WTC11 (cell line): Measurements from ENCODE around the gene SREBF1. TPM values are rescaled to one million over a fixed set of nuclear protein-coding genes. Genes with fewer than 3 reads are reported as not detected.
A peak's percentile ranks its signal among the peaks of the same experiment; 100 is the strongest.

ENCODE experiments used
- ATAC-seq: fragments of 200-7000 bp; cut with Tn5 transposase; 2 replicates; pipeline ENCODE4 v1.10.0; 2021; ENCODE audit warnings: mild to moderate bottlenecking, moderate library complexity
- CTCF ChIA-PET: fragments of 300-600 bp; sonication (Branson Sonifier 250); formaldehyde crosslinking; loops from one replicate; lab custom pipeline; 2021; ENCODE audit warnings: antibody characterized with exemption; lab: Charles Lee
- POLR2A ChIA-PET: fragments of 350-600 bp; sonication (Branson Sonifier 250); formaldehyde crosslinking; loops from one replicate; lab custom pipeline; 2021; ENCODE audit warnings: antibody characterized with exemption; lab: Charles Lee
- DNase-seq: peaks from one replicate; pipeline ENCODE4 v3.0.0; 2021; ENCODE audit warnings: low spot score
- H3K27ac Mint-ChIP-seq: 2 replicates; pipeline ENCODE4 v1.8.0; 2021; ENCODE audit warnings: mixed read lengths
- H3K27me3 Mint-ChIP-seq: 2 replicates; pipeline ENCODE4 v1.8.0; 2021; ENCODE audit warnings: low read depth, mild to moderate bottlenecking, moderate library complexity, mixed read lengths
- H3K36me3 Mint-ChIP-seq: 2 replicates; pipeline ENCODE4 v1.8.0; 2021; ENCODE audit warnings: mixed read lengths
- H3K4me1 Mint-ChIP-seq: 2 replicates; pipeline ENCODE4 v1.8.0; 2022; ENCODE audit warnings: mixed read lengths
- H3K4me3 Mint-ChIP-seq: 2 replicates; pipeline ENCODE4 v1.8.0; 2021; ENCODE audit warnings: mild to moderate bottlenecking, moderate library complexity, mixed read lengths
- H3K9me3 Mint-ChIP-seq: 2 replicates; pipeline ENCODE4 v1.8.0; 2021; ENCODE audit warnings: mixed read lengths
- CBFB ChIP-seq: sonication (generic); formaldehyde crosslinking; IDR thresholded peaks from 2 replicates; pipeline ENCODE4 v1.8.1; 2022; ENCODE audit warnings: mild to moderate bottlenecking, low read depth, missing genetic modification reagents
- CREM ChIP-seq: sonication (generic); formaldehyde crosslinking; IDR thresholded peaks from 2 replicates; pipeline ENCODE4 v1.8.1; 2022; ENCODE audit warnings: mild to moderate bottlenecking, missing genetic modification reagents, moderate library complexity
- EMX1 ChIP-seq: fragments of 250-450 bp; sonication (Bioruptor Pico); IDR thresholded peaks from 2 replicates; pipeline ENCODE4 v1.8.0; 2021; ENCODE audit warnings: mild to moderate bottlenecking
- ETV6 ChIP-seq: sonication (generic); formaldehyde crosslinking; IDR thresholded peaks from 2 replicates; pipeline ENCODE4 v1.8.1; 2022; ENCODE audit warnings: mild to moderate bottlenecking, missing genetic modification reagents
- GABPB1 ChIP-seq: sonication (generic); formaldehyde crosslinking; IDR thresholded peaks from 2 replicates; pipeline ENCODE4 v1.8.1; 2023; ENCODE audit warnings: mild to moderate bottlenecking, missing genetic modification reagents
- JAZF1 ChIP-seq: fragments of 250-450 bp; sonication (Bioruptor Pico); IDR thresholded peaks from 2 replicates; pipeline ENCODE4 v1.9.0; 2021; ENCODE audit warnings: moderate library complexity, mild to moderate bottlenecking, inconsistent platforms
- JUN ChIP-seq: sonication (generic); formaldehyde crosslinking; IDR thresholded peaks from 2 replicates; pipeline ENCODE4 v1.8.0; 2023; ENCODE audit warnings: mild to moderate bottlenecking, missing genetic modification reagents
- NR3C1 ChIP-seq: sonication (generic); formaldehyde crosslinking; conservative IDR thresholded peaks from 2 replicates; pipeline ENCODE4 v1.8.1; 2023; ENCODE audit warnings: low read depth, mild to moderate bottlenecking, missing genetic modification reagents
- RORB ChIP-seq: fragments of 250-450 bp; sonication (Bioruptor Pico); IDR thresholded peaks from 2 replicates; pipeline ENCODE4 v1.9.0; 2021; ENCODE audit warnings: mild to moderate bottlenecking
- ZNF138 ChIP-seq: sonication (generic); formaldehyde crosslinking; conservative IDR thresholded peaks from 2 replicates; pipeline ENCODE4 v1.8.1; 2022; ENCODE audit warnings: mild to moderate bottlenecking, moderate library complexity, missing genetic modification reagents
- ZNF423 ChIP-seq: fragments of 250-450 bp; sonication (Bioruptor Pico); IDR thresholded peaks from 2 replicates; pipeline ENCODE4 v2.1.2; 2022; ENCODE audit warnings: mild to moderate bottlenecking, moderate library complexity
- ZNF671 ChIP-seq: fragments of 250-450 bp; sonication (Bioruptor Pico); IDR thresholded peaks from 2 replicates; pipeline ENCODE4 v1.8.0; 2021; ENCODE audit warnings: mild to moderate bottlenecking
- total RNA-seq: library from RNA; stranded (reverse); gene quantifications from 3 replicates; pipeline ENCODE4 v1.2.3, GENCODE V29; 2021
- TF ChIP-seq, protein P1 (sequence below): sonication (generic); formaldehyde crosslinking; IDR thresholded peaks from 2 replicates; pipeline ENCODE4 v1.8.1; 2023; ENCODE audit warnings: mild to moderate bottlenecking, missing genetic modification reagents
- TF ChIP-seq, protein P2 (sequence below): fragments of 200-600 bp; IDR thresholded peaks from 2 replicates; pipeline ENCODE4 v1.8.0; 2022; ENCODE audit warnings: antibody characterized with exemption
- TF ChIP-seq, protein P3 (sequence below): sonication (generic); formaldehyde crosslinking; IDR thresholded peaks from 2 replicates; pipeline ENCODE4 v1.8.0; 2023; ENCODE audit warnings: missing genetic modification reagents, mild to moderate bottlenecking, borderline replicate concordance
- TF ChIP-seq, protein P4 (sequence below): sonication (generic); formaldehyde crosslinking; IDR thresholded peaks from 2 replicates; pipeline ENCODE4 v1.8.1; 2023; ENCODE audit warnings: mild to moderate bottlenecking, missing genetic modification reagents, moderate library complexity
- TF ChIP-seq, protein P5 (sequence below): sonication (generic); formaldehyde crosslinking; IDR thresholded peaks from 2 replicates; pipeline ENCODE4 v1.8.1; 2022; ENCODE audit warnings: low read depth, missing genetic modification reagents, borderline replicate concordance
- TF ChIP-seq, protein P6 (sequence below): sonication (generic); formaldehyde crosslinking; IDR thresholded peaks from 2 replicates; pipeline ENCODE4 v1.8.1; 2023; ENCODE audit warnings: mild to moderate bottlenecking, missing genetic modification reagents, moderate library complexity

The SREBF1 gene
- total RNA-seq, 1 experiment from 2014 or later = 93.7 TPM

DNA sequence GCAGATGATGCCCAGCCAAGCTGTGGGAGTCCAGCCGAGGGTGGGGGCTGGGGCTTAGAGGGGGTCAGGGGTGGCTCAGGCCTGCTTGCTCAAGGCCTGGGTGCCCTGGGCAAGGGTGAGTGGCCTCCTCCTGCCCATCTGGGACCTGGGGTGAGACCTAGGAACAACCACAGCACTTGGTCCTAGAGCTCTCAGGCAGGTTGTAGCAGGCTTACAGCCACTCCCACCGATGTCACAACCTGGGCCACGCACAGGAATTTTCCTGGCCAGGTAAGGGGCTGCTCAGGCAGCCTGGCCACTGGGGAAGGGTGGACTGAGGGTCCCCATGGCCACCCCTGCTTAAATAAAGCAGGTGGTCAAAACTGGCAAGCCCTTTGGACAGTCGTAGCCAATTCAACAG lies 6.3 kb upstream of the SREBF1 start (continued):
- TF ChIP-seq, protein P1, sequence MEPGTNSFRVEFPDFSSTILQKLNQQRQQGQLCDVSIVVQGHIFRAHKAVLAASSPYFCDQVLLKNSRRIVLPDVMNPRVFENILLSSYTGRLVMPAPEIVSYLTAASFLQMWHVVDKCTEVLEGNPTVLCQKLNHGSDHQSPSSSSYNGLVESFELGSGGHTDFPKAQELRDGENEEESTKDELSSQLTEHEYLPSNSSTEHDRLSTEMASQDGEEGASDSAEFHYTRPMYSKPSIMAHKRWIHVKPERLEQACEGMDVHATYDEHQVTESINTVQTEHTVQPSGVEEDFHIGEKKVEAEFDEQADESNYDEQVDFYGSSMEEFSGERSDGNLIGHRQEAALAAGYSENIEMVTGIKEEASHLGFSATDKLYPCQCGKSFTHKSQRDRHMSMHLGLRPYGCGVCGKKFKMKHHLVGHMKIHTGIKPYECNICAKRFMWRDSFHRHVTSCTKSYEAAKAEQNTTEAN = no peak
- no peak for TF ChIP-seq NR3C1 (CRISPR knock-in tag)

DNA sequence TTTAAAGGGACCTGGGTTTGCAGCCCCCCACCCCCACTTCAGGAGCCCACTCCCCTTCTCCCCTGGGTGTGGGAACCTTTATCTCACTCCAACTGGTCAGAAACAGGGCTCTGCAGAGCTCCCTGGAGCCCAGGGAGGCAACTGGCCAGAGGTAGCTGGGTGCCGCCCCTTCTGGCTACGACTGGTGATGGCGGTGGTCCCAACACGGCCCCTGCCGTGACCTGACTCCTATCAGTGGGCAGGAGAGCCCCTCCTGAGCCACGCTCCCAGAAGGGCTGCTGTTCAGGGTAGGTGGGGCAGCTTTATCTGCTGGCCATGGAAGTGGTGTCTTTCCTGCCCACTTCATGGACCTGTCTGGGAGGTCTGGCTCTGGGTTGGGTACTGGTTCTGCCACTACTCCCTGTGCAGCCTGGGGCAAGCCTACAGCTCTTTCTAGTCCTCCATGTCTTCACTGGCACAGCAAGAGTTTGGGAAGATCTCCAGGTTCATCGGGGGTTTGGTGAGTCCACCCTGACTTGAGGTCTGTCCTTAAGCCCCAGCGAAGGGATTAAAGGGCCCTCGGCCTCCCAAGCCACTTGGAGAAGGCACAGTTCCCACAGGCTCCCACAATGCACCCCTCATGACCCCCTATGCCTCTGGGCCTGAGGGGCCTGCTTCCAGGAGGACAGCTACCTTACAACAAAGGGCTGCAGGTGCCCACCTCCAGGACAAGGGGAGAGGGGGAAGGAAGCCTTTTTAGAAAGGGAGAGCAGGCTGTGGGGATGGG lies 5.5 kb upstream of the SREBF1 start:
- no peak for ATAC-seq
- POLR2A ChIA-PET = no interaction called here
- TF ChIP-seq, protein P2, sequence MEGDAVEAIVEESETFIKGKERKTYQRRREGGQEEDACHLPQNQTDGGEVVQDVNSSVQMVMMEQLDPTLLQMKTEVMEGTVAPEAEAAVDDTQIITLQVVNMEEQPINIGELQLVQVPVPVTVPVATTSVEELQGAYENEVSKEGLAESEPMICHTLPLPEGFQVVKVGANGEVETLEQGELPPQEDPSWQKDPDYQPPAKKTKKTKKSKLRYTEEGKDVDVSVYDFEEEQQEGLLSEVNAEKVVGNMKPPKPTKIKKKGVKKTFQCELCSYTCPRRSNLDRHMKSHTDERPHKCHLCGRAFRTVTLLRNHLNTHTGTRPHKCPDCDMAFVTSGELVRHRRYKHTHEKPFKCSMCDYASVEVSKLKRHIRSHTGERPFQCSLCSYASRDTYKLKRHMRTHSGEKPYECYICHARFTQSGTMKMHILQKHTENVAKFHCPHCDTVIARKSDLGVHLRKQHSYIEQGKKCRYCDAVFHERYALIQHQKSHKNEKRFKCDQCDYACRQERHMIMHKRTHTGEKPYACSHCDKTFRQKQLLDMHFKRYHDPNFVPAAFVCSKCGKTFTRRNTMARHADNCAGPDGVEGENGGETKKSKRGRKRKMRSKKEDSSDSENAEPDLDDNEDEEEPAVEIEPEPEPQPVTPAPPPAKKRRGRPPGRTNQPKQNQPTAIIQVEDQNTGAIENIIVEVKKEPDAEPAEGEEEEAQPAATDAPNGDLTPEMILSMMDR = no peak
- TF ChIP-seq JUN (CRISPR knock-in tag) (no peak), CREM (CRISPR knock-in tag) (no peak), ETV6 (CRISPR knock-in tag) (no peak), GABPB1 (CRISPR knock-in tag) (no peak), CBFB (CRISPR knock-in tag) (no peak), ZNF423 (CRISPR knock-in tag) (no peak), ZNF671 (CRISPR knock-in tag) (no peak), JAZF1 (CRISPR knock-in tag) (no peak), ZNF138 (no peak), EMX1 (CRISPR knock-in tag) (no peak), RORB (no peak)
- TF ChIP-seq, protein P3, sequence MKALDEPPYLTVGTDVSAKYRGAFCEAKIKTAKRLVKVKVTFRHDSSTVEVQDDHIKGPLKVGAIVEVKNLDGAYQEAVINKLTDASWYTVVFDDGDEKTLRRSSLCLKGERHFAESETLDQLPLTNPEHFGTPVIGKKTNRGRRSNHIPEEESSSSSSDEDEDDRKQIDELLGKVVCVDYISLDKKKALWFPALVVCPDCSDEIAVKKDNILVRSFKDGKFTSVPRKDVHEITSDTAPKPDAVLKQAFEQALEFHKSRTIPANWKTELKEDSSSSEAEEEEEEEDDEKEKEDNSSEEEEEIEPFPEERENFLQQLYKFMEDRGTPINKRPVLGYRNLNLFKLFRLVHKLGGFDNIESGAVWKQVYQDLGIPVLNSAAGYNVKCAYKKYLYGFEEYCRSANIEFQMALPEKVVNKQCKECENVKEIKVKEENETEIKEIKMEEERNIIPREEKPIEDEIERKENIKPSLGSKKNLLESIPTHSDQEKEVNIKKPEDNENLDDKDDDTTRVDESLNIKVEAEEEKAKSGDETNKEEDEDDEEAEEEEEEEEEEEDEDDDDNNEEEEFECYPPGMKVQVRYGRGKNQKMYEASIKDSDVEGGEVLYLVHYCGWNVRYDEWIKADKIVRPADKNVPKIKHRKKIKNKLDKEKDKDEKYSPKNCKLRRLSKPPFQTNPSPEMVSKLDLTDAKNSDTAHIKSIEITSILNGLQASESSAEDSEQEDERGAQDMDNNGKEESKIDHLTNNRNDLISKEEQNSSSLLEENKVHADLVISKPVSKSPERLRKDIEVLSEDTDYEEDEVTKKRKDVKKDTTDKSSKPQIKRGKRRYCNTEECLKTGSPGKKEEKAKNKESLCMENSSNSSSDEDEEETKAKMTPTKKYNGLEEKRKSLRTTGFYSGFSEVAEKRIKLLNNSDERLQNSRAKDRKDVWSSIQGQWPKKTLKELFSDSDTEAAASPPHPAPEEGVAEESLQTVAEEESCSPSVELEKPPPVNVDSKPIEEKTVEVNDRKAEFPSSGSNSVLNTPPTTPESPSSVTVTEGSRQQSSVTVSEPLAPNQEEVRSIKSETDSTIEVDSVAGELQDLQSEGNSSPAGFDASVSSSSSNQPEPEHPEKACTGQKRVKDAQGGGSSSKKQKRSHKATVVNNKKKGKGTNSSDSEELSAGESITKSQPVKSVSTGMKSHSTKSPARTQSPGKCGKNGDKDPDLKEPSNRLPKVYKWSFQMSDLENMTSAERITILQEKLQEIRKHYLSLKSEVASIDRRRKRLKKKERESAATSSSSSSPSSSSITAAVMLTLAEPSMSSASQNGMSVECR (CRISPR knock-in tag) = no peak
- TF ChIP-seq, protein P4, sequence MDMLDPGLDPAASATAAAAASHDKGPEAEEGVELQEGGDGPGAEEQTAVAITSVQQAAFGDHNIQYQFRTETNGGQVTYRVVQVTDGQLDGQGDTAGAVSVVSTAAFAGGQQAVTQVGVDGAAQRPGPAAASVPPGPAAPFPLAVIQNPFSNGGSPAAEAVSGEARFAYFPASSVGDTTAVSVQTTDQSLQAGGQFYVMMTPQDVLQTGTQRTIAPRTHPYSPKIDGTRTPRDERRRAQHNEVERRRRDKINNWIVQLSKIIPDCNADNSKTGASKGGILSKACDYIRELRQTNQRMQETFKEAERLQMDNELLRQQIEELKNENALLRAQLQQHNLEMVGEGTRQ (CRISPR knock-in tag) = no peak
- TF ChIP-seq, protein P5, sequence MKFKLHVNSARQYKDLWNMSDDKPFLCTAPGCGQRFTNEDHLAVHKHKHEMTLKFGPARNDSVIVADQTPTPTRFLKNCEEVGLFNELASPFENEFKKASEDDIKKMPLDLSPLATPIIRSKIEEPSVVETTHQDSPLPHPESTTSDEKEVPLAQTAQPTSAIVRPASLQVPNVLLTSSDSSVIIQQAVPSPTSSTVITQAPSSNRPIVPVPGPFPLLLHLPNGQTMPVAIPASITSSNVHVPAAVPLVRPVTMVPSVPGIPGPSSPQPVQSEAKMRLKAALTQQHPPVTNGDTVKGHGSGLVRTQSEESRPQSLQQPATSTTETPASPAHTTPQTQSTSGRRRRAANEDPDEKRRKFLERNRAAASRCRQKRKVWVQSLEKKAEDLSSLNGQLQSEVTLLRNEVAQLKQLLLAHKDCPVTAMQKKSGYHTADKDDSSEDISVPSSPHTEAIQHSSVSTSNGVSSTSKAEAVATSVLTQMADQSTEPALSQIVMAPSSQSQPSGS (CRISPR knock-in tag) = no peak
- TF ChIP-seq, protein P6, sequence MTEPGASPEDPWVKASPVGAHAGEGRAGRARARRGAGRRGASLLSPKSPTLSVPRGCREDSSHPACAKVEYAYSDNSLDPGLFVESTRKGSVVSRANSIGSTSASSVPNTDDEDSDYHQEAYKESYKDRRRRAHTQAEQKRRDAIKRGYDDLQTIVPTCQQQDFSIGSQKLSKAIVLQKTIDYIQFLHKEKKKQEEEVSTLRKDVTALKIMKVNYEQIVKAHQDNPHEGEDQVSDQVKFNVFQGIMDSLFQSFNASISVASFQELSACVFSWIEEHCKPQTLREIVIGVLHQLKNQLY (CRISPR knock-in tag) = no peak
- TF ChIP-seq, all 79 proteins: peak for 0
- no peaks in the 10 kb centered on the region for H3K36me3 Mint-ChIP-seq
- no peak for DNase-seq
- H3K27me3 Mint-ChIP-seq = peaks cover 3% of the 10 kb centered on the region; the same call in 1 of the 2 replicates
- no peak overlapping the region for H3K4me3 Mint-ChIP-seq
- peaks cover 53% of the 10 kb centered on the region for H3K4me1 Mint-ChIP-seq
- no peaks in the 10 kb centered on the region for H3K9me3 Mint-ChIP-seq
- CTCF ChIA-PET = interaction anchor here (0.5 to 3.1 kb wide), 9 partner anchors 18 to 80 kb away, joined by 3 to 23 read pairs (median 3); no protein-coding TSS in a partner anchor
- peak overlapping the region; percentile 45; the same call in 1 of the 2 replicates for H3K27ac Mint-ChIP-seq
